HepG2 (cell line): Measurements from ENCODE around the gene LRRC27. TPM values are rescaled to one million over a fixed set of nuclear protein-coding genes. Genes with fewer than 3 reads are reported as not detected.

ENCODE experiments used
- ATAC-seq: fragments of 200-7000 bp; cut with Tn5 transposase; 3 replicates; pipeline ENCODE4 v1.9.1; 2020; ENCODE audit warnings: mild to moderate bottlenecking, moderate library complexity
- BruUV-seq: library from RNA; stranded (reverse); fragments of 400-500 nt; replicated peaks from 2 replicates; lab custom pipeline; 2021; lab: Mats Ljungman, UMichigan
- CTCF ChIA-PET: fragments of 300-600 bp; formaldehyde crosslinking; extraction: SDS; loops from one replicate; lab custom pipeline; 2021; ENCODE audit warnings: low total read pairs, inconsistent platforms, low intra/inter-chr PET ratio; lab: Yijun Ruan, JAX
- POLR2A ChIA-PET: fragments of 350-600 bp; sonication (Branson Sonifier 250); formaldehyde crosslinking; loops from one replicate; lab custom pipeline; 2020; ENCODE audit warnings: antibody characterized with exemption, inconsistent platforms; lab: Yijun Ruan, JAX
- DNase-seq: peaks from one replicate; pipeline ENCODE4 v3.0.0-alpha.2; 2015; ENCODE audit warnings: low spot score
- FAIRE-seq: peaks from 3 replicates; lab custom pipeline; 2011; peaks lifted over from hg19 to GRCh38; lab: Jason Lieb, UNC
- H2AFZ ChIP-seq: one replicate; pipeline ENCODE4 v1.6.1; 2011; ENCODE audit warnings: low read length, inconsistent platforms
- H3K27ac ChIP-seq: fragments of 300-600 bp; 3 replicates; pipeline ENCODE4 v1.8.0; 2011; ENCODE audit warnings: mixed run types, mild to moderate bottlenecking, mixed read lengths, low read length, inconsistent platforms; ENCODE audit not compliant: insufficient read depth; ENCODE audit errors: extremely low read length
- H3K27me3 ChIP-seq, 2 experiments: fragments of 200-600 bp in 1 of 2; 2 replicates in 1 of 2; 3 replicates in 1 of 2; pipeline versions ENCODE4 v1.6.0 to v1.8.0; 2011; ENCODE audit warnings: low read length in 2 of 2, mild to moderate bottlenecking in 2 of 2, moderate library complexity in 2 of 2, inconsistent platforms in 1 of 2; ENCODE audit not compliant: insufficient read depth in 2 of 2, control insufficient read depth in 1 of 2
- H3K36me3 ChIP-seq, 2 experiments: fragments of 200-600 bp in 1 of 2; replicated peaks in 1 of 2; 2 replicates in 1 of 2; 3 replicates in 1 of 2; pipeline versions ENCODE4 v1.5.1 to v1.8.0; 2011; ENCODE audit warnings: low read length in 2 of 2, inconsistent platforms in 1 of 2; ENCODE audit not compliant: insufficient read depth in 2 of 2, control insufficient read depth in 1 of 2
- H3K4me1 ChIP-seq: 2 replicates; pipeline ENCODE4 v1.5.1; 2012; ENCODE audit warnings: low read length, inconsistent platforms; ENCODE audit not compliant: insufficient read depth
- H3K4me2 ChIP-seq: 2 replicates; pipeline ENCODE4 v1.6.0; 2011; ENCODE audit warnings: low read depth, low read length, inconsistent platforms
- H3K4me3 ChIP-seq, 3 experiments: fragments of 200-600 bp in 1 of 3; sonication (generic), shearing (Covaris generic) in 1 of 3; replicated peaks in 1 of 3; 2 replicates each; pipeline ENCODE4 v1.5.1; 2011 to 2016; ENCODE audit warnings: low read length in 3 of 3, inconsistent platforms in 2 of 3, low read depth in 2 of 3, mild to moderate bottlenecking in 2 of 3, control low read depth in 1 of 3, mixed read lengths in 1 of 3; ENCODE audit not compliant: insufficient read depth in 1 of 3
- H3K79me2 ChIP-seq: one replicate; pipeline ENCODE4 v1.6.1; 2011; ENCODE audit warnings: low read length, inconsistent platforms; ENCODE audit not compliant: insufficient read depth
- H3K9ac ChIP-seq: 2 replicates; pipeline ENCODE4 v1.6.0; 2011; ENCODE audit warnings: mild to moderate bottlenecking, low read depth, low read length, inconsistent platforms; ENCODE audit not compliant: insufficient read depth
- H3K9me3 ChIP-seq: 2 replicates; pipeline ENCODE4 v1.5.1; 2012; ENCODE audit warnings: mild to moderate bottlenecking, low read length
- H4K20me1 ChIP-seq: 2 replicates; pipeline ENCODE4 v1.6.0; 2011; ENCODE audit warnings: inconsistent platforms, mild to moderate bottlenecking, low read length, moderate library complexity; ENCODE audit not compliant: insufficient read depth
- MED1 ChIP-seq: sonication (generic); formaldehyde crosslinking; IDR thresholded peaks from 2 replicates; pipeline ENCODE4 v1.4.0; 2020; ENCODE audit warnings: missing genetic modification reagents
- MNT ChIP-seq: fragments of 450-650 bp; IDR thresholded peaks from 2 replicates; pipeline ENCODE4 v1.6.1; 2016
- PAF1 ChIP-seq: IDR thresholded peaks from 2 replicates; pipeline ENCODE4 v1.6.1; 2016; ENCODE audit warnings: missing genetic modification reagents, missing compliant biosample characterization
- TFAP4 ChIP-seq: sonication (generic); IDR thresholded peaks from 2 replicates; pipeline ENCODE4 v1.6.1; 2016; ENCODE audit warnings: low read depth, borderline replicate concordance
- ZFY ChIP-seq: sonication (generic); formaldehyde crosslinking; IDR thresholded peaks from 2 replicates; pipeline ENCODE4 v1.4.0; 2020; ENCODE audit warnings: missing genetic modification reagents
- ZNF496 ChIP-seq: sonication (generic); formaldehyde crosslinking; IDR thresholded peaks from 2 replicates; pipeline ENCODE4 v1.8.1; 2023; ENCODE audit warnings: mild to moderate bottlenecking, moderate library complexity, missing genetic modification reagents; ENCODE audit not compliant: insufficient replicate concordance
- ZNF501 ChIP-seq: sonication (generic); formaldehyde crosslinking; IDR thresholded peaks from 2 replicates; pipeline ENCODE4 v1.5.1; 2020; ENCODE audit warnings: mild to moderate bottlenecking, moderate library complexity, missing genetic modification reagents
- ZNF772 ChIP-seq: sonication (generic); formaldehyde crosslinking; IDR thresholded peaks from 2 replicates; pipeline ENCODE4 v1.5.0; 2020; ENCODE audit warnings: mild to moderate bottlenecking, missing genetic modification reagents
- ZNF775 ChIP-seq: sonication (generic); formaldehyde crosslinking; IDR thresholded peaks from 2 replicates; pipeline ENCODE4 v1.4.0; 2020; ENCODE audit warnings: missing genetic modification reagents, mild to moderate bottlenecking, moderate library complexity, borderline replicate concordance
- ZNF788 ChIP-seq: sonication (generic); formaldehyde crosslinking; IDR thresholded peaks from 2 replicates; pipeline ENCODE4 v1.5.0; 2020; ENCODE audit warnings: mild to moderate bottlenecking, missing genetic modification reagents, borderline replicate concordance
- WGBS: methylation state at CpG from one replicate; pipeline ENCODE4 v1.1.6; 2017; ENCODE audit warnings: low lambda C conversion rate; 5-methylcytosine and 5-hydroxymethylcytosine counted together
- in situ Hi-C: cut with HindIII; loops from 2 replicates; pipeline ENCODE4 v1.10.0; 2017; ENCODE audit warnings: low pct_unique_long_range_greater_than_20kb; ENCODE audit not compliant: extremely low pct_ligation_motif_present
- intact Hi-C: fragments of 100-400 bp; cut with micrococcal nuclease; formaldehyde crosslinking; loops from one replicate; pipeline ENCODE4 v1.10.0; 2022; ENCODE audit not compliant: unreplicated experiment
- polyA plus RNA-seq, 8 experiments: library from polyadenylated mRNA; depleted of rRNA in 3 of 8; stranded (reverse) in 7 of 8; unstranded in 1 of 8; fragments of >200 nt; fragmentation: Illumina TruSeq in 4 of 8; extraction: Trizol in 4 of 8; gene quantifications; 2 replicates each; pipeline versions ENCODE4 v1.2.1 to v1.2.3, GENCODE V29; 2011 to 2016; ENCODE audit warnings: low read depth in 4 of 8, missing spikeins in 1 of 8, mixed read lengths in 1 of 8; ENCODE audit not compliant: insufficient read depth in 1 of 8
- total RNA-seq, 5 experiments: library from RNA; depleted of rRNA; stranded (reverse); fragments of >200 nt; fragmentation: Illumina TruSeq; extraction: Trizol; gene quantifications; 2 replicates each; pipeline ENCODE4 v1.2.3, GENCODE V29; 2016; ENCODE audit warnings: low read depth in 1 of 5
- TF ChIP-seq, protein P1 (sequence below): conservative IDR thresholded peaks from 2 replicates; pipeline ENCODE4 v1.6.1; 2018; ENCODE audit warnings: missing genetic modification reagents
- TF ChIP-seq, protein P2 (sequence below): sonication (generic); formaldehyde crosslinking; IDR thresholded peaks from 2 replicates; pipeline ENCODE4 v1.9.0; 2021; ENCODE audit warnings: missing genetic modification reagents, borderline replicate concordance
- TF ChIP-seq, protein P3 (sequence below): sonication (generic); formaldehyde crosslinking; IDR thresholded peaks from 2 replicates; pipeline ENCODE4 v1.4.0; 2020; ENCODE audit warnings: missing genetic modification reagents
- TF ChIP-seq, protein P4 (sequence below): sonication (generic); formaldehyde crosslinking; IDR thresholded peaks from 2 replicates; pipeline ENCODE4 v1.4.0; 2020; ENCODE audit warnings: mild to moderate bottlenecking, missing genetic modification reagents

LRRC27 gene
- total and polyA plus RNA-seq, 2 of the 13 experiments (the other 11 are each of a cell fraction or from before 2014, with no cell fraction given), result 4.2 to 4.6 TPM

- H3K79me2 ChIP-seq, result no peaks in the 10 kb centered on the region
- CTCF ChIA-PET, result no interaction called here
- H3K4me1 ChIP-seq, result peaks cover 17% of the 10 kb centered on the region
- no peaks in the 10 kb centered on the region; a peak in 1 of 5 replicates for H3K27me3 ChIP-seq
- no peak overlapping the region for H2AFZ ChIP-seq
- H3K9ac ChIP-seq, result peak overlapping the region; percentile 62
- POLR2A ChIA-PET, result no interaction called here
- H3K27ac ChIP-seq, result peak overlapping the region; percentile 87
- intact Hi-C loops, result no loop called here
- 53% methylated on average over 19 of the region's 19 CpGs for WGBS
- no TSS peak for BruUV-seq
- peaks cover 0 to 3% of the 10 kb centered on the region in 2 experiments; a peak in 1 of 5 replicates for H3K36me3 ChIP-seq
- peak overlapping the region; percentile 57 to 66 (median 58) for H3K4me3 ChIP-seq
- in situ Hi-C loops, result no loop called here
- H3K4me2 ChIP-seq, result peak overlapping the region; percentile 75
- H4K20me1 ChIP-seq, result no peaks in the 10 kb centered on the region
- no peaks in the 10 kb centered on the region for H3K9me3 ChIP-seq
- FAIRE-seq (no peak), ATAC-seq (peak; percentile 22; the same call in 2 of the 3 replicates), DNase-seq (no peak)
- TF ChIP-seq MNT (no peak), ZFY (CRISPR knock-in tag) (peak; percentile 14; the same call in 1 of the 2 replicates), ZNF772 (CRISPR knock-in tag) (no peak), ZNF501 (CRISPR knock-in tag) (peak; percentile 43; the same call in 1 of the 2 replicates), ZNF496 (CRISPR knock-in tag) (no peak), ZNF788 (CRISPR knock-in tag) (no peak), MED1 (no peak), ZNF775 (no peak), PAF1 (CRISPR knock-in tag) (no peak), TFAP4 (no peak)
- TF ChIP-seq, protein P1, sequence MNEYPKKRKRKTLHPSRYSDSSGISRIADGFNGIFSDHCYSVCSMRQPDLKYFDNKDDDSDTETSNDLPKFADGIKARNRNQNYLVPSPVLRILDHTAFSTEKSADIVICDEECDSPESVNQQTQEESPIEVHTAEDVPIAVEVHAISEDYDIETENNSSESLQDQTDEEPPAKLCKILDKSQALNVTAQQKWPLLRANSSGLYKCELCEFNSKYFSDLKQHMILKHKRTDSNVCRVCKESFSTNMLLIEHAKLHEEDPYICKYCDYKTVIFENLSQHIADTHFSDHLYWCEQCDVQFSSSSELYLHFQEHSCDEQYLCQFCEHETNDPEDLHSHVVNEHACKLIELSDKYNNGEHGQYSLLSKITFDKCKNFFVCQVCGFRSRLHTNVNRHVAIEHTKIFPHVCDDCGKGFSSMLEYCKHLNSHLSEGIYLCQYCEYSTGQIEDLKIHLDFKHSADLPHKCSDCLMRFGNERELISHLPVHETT (CRISPR knock-in tag), result no peak
- TF ChIP-seq, protein P2, sequence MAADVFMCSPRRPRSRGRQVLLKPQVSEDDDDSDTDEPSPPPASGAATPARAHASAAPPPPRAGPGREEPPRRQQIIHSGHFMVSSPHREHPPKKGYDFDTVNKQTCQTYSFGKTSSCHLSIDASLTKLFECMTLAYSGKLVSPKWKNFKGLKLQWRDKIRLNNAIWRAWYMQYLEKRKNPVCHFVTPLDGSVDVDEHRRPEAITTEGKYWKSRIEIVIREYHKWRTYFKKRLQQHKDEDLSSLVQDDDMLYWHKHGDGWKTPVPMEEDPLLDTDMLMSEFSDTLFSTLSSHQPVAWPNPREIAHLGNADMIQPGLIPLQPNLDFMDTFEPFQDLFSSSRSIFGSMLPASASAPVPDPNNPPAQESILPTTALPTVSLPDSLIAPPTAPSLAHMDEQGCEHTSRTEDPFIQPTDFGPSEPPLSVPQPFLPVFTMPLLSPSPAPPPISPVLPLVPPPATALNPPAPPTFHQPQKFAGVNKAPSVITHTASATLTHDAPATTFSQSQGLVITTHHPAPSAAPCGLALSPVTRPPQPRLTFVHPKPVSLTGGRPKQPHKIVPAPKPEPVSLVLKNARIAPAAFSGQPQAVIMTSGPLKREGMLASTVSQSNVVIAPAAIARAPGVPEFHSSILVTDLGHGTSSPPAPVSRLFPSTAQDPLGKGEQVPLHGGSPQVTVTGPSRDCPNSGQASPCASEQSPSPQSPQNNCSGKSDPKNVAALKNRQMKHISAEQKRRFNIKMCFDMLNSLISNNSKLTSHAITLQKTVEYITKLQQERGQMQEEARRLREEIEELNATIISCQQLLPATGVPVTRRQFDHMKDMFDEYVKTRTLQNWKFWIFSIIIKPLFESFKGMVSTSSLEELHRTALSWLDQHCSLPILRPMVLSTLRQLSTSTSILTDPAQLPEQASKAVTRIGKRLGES, result no peak
- TF ChIP-seq, protein P3, sequence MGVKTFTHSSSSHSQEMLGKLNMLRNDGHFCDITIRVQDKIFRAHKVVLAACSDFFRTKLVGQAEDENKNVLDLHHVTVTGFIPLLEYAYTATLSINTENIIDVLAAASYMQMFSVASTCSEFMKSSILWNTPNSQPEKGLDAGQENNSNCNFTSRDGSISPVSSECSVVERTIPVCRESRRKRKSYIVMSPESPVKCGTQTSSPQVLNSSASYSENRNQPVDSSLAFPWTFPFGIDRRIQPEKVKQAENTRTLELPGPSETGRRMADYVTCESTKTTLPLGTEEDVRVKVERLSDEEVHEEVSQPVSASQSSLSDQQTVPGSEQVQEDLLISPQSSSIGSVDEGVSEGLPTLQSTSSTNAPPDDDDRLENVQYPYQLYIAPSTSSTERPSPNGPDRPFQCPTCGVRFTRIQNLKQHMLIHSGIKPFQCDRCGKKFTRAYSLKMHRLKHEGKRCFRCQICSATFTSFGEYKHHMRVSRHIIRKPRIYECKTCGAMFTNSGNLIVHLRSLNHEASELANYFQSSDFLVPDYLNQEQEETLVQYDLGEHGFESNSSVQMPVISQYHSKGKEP (CRISPR knock-in tag), result no peak
- TF ChIP-seq, protein P4, sequence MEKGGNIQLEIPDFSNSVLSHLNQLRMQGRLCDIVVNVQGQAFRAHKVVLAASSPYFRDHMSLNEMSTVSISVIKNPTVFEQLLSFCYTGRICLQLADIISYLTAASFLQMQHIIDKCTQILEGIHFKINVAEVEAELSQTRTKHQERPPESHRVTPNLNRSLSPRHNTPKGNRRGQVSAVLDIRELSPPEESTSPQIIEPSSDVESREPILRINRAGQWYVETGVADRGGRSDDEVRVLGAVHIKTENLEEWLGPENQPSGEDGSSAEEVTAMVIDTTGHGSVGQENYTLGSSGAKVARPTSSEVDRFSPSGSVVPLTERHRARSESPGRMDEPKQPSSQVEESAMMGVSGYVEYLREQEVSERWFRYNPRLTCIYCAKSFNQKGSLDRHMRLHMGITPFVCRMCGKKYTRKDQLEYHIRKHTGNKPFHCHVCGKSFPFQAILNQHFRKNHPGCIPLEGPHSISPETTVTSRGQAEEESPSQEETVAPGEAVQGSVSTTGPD (CRISPR knock-in tag), result no peak
Observed at GRCh38 chr10:132336919-132337407, 5.0 kb downstream of the LRRC27 start.
